GM18502 (cell line): Measurements from ENCODE around the gene HSPA6.
"Not testable (repeated sequence)": the region's sequence is repeated elsewhere in the genome, so short reads cannot be mapped to it uniquely, and the experiment has no call there.

Experiments used
- ATAC-seq: cut with Tn5 transposase; IDR thresholded peaks from one replicate; pipeline ENCODE4 v1.9.1; 2021; ENCODE audit warnings: mild to moderate bottlenecking; ENCODE audit not compliant: unreplicated experiment, poor library complexity

The HSPA6 gene

DNA sequence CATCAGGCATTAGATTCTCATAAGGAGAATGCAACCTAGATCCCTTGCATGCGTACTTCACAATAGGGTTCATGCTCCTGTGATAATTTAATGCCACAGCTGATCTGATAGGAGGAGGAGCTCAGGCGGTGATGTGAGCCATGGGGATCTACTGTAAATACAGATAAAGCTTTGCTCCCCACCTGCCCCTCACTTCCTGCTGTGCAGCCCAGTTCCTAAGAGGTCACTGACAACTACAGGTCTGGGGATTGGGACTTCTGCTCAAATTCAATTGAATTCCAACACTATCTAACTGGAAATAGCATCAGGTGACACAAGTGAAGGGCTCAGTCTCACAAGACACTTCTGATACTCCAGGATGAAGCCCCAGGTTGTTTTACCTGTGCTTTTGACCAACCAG lies 32.6 kb downstream of the HSPA6 start:
- ATAC-seq = not testable (repeated sequence)

DNA sequence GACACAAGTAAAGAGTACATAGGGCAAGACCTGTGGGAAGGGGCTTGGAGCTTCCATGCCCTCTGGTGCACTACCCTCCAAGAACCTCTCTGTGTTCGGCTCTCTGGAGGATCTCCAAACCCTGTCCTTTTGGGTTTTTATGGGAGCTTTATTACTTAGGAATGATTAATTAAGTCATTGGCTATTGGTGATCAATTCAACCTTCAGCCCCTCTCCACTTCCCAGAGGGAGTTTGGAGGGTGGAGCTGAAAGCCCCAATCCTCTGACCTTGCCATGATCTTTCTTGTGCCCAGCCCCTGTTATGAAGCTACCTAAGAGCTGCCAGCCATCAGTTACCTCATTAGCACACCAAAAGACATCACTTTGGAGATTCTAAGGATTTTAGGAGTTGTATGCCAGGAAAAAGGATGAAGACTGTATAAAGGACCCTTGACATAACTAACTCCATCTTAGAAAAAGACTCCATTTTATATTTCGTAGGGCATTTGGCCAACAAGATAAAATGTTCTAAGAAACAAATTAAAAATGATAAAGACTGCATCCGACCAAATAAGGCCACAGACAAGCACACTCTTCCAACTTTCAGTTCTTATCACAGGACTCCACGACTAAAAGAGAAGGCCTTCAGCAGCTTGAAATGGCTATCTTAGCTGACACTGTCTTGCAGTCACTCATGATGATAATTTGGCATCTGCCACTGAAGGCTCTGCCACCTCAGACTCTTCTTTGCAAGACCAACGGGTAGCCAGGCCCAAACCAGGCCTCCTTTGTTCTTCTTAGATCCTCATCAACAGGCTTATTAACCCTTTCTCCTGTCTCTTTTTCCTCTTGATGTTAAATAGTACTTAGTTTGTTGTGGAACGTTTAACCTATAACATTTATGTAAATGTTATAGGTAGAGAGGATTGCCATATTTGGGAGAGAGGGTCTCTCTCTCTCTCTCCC lies 33.4 kb downstream of the HSPA6 start:
- ATAC-seq = not testable (repeated sequence)

DNA sequence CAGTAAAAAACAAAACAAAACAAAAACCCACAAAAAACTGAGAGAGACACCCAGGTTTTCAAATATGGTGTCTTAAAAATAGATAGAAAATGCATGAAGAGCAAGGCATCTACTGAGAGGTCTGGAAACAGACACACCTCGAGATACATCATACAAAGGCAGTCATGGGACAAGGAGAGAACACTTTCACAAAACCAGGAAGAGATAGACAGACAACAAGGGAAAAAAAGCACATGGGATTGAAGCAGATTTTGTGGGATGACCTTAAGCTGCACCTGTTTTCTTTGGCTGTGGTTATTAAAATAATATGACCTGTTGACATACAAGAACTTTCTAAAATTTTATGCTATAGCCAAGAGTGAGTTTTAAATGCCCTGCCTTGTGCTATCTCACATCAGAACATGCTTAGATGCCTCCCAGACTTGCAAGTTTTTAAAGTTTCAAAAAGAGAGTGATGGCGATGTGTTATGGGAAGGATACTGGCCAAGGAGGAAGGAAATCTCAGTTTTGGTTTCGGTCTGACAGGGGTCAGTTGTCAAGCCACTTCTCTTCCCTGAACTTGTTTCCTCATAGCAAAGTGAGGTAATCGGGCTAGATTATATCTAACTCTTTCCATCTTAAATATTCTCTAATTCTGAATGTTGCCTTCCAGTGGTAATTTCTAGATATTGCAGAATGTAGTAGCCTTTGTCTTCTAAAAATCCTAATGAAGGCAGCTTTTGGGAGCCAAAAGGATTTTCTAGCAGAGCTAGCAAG lies 36.8 kb downstream of the HSPA6 start:
- peak; percentile 56 for ATAC-seq

DNA sequence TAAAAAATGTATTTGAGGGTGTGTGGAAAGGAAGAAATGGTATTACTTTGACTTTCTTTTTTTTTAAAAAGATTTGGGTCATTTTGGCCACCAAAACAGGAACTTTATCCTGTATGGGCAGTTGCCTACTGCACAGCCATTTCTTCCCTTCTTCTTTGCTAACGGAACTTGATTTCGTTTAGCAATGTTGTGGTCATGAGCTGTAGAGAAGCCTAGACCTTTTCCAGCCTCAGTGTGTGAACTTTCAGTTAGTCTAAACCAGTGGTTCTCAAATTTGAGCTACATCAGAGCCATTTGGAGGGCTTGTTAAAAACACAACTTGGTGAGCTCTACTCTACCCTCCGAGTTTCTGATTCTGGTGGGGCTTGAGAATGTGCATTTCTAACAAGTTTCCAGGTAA lies 38.1 kb downstream of the HSPA6 start:
- not testable (repeated sequence) for ATAC-seq

DNA sequence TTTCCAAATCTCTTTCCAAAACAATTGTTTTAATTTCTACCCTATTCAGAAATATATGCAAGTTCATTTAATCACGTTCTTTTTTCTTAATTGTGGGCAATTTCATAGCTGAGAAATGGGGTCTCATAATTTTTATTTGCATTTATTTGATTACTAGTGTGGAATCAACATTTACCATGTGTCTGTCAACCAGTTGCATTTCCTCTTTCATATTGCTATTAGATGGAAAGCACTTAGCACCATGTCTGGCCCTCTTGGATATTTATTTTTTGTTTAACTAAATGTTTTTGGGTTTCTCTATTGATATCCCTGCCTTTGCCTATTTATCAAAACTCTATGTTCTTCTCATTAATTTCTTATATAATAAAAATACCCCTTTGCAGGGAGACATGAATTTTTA lies 39.2 kb downstream of the HSPA6 start:
- not testable (repeated sequence) for ATAC-seq

DNA sequence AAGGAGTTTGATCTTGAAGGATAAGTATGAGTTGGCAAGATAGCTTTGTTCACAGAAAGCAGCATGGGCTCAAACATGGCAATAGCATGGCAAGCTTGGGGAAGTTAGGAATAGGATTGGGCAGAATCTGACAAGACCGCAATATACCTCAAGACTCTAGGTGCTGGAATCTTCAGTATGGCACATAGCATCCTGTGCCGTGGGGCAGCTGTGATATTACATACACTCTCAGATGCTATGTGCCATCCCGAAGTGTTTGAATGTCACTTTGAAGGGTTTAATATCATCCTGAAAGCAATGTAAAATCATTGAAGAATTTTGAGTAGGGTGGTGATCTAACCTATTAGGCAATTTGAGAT lies 42.2 kb downstream of the HSPA6 start:
- not testable (repeated sequence) for ATAC-seq

DNA sequence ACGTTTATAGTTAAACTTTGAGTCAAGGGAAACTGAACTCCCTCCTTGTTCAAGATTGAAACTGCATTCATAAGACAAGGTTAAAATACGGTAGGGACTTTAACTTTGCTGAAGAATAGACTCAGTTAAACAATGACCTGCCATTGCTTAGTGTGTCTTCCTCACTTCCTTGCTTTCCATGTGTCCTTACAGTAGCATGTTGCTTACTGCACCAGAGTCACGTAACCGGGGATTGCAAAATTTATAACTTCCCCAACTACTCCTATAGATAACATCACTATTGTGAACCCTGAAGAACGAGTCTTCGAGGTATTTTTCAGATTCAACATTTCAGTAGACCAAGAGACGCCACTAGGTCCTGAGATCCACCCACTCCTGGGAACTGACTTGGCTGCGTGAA lies 47.4 kb downstream of the HSPA6 start:
- ATAC-seq = not testable (repeated sequence)
